MM.1S (cell line): ENCODE results near the gene ADRB2.

ENCODE experiments used
- DNase-seq: peaks from one replicate; pipeline ENCODE4 v3.0.0-alpha.2; 2015
- H2AFZ ChIP-seq: fragments of 300-600 bp; sonication (generic); 2 replicates; pipeline ENCODE4 v1.6.0; 2016; ENCODE audit warnings: antibody characterized with exemption, low read length
- H3F3A ChIP-seq: fragments of 300-600 bp; sonication (generic); 2 replicates; pipeline ENCODE4 v1.6.1; 2016; ENCODE audit warnings: mild to moderate bottlenecking, antibody characterized with exemption, low read length, moderate library complexity, mixed read lengths; ENCODE audit not compliant: insufficient read depth
- H3K27ac ChIP-seq: fragments of 300-600 bp; sonication (generic); 2 replicates; pipeline ENCODE4 v1.5.1; 2016; ENCODE audit warnings: mild to moderate bottlenecking, low read length
- H3K27me3 ChIP-seq: fragments of 300-600 bp; sonication (generic); replicated peaks from 2 replicates; pipeline ENCODE4 v1.6.0; 2016; ENCODE audit warnings: low read length; ENCODE audit not compliant: insufficient read depth
- H3K36me3 ChIP-seq: fragments of 300-600 bp; sonication (generic); replicated peaks from 2 replicates; pipeline ENCODE4 v1.6.1; 2016; ENCODE audit warnings: mild to moderate bottlenecking, low read length, mixed read lengths; ENCODE audit not compliant: insufficient read depth
- H3K4me1 ChIP-seq: fragments of 300-600 bp; sonication (generic); 2 replicates; pipeline ENCODE4 v1.6.1; 2016; ENCODE audit warnings: low read length, mixed read lengths
- H3K4me2 ChIP-seq: fragments of 300-600 bp; sonication (generic); 2 replicates; pipeline ENCODE4 v1.6.0; 2016; ENCODE audit warnings: low read depth, low read length
- H3K4me3 ChIP-seq: fragments of 300-600 bp; sonication (generic); 2 replicates; pipeline ENCODE4 v1.5.1; 2016; ENCODE audit warnings: low read length, mixed read lengths
- H3K79me2 ChIP-seq: fragments of 300-600 bp; sonication (generic); 2 replicates; pipeline ENCODE4 v1.6.1; 2016; ENCODE audit warnings: mixed run types, low read length, mixed read lengths
- H3K9ac ChIP-seq: fragments of 300-600 bp; sonication (generic); 2 replicates; pipeline ENCODE4 v1.6.1; 2016; ENCODE audit warnings: low read length, mixed read lengths
- H3K9me2 ChIP-seq: fragments of 300-600 bp; sonication (generic); replicated peaks from 2 replicates; pipeline ENCODE4 v1.6.1; 2016; ENCODE audit warnings: mild to moderate bottlenecking, low read length, mixed read lengths; ENCODE audit not compliant: insufficient read depth
- H3K9me3 ChIP-seq: fragments of 300-600 bp; sonication (generic); replicated peaks from 2 replicates; pipeline ENCODE4 v1.6.1; 2016; ENCODE audit warnings: mild to moderate bottlenecking, low read length, mixed read lengths; ENCODE audit not compliant: insufficient read depth
- H4K20me1 ChIP-seq: fragments of 300-600 bp; sonication (generic); 2 replicates; pipeline ENCODE4 v1.6.1; 2016; ENCODE audit warnings: mild to moderate bottlenecking, low read length, moderate library complexity, mixed read lengths; ENCODE audit not compliant: insufficient read depth
- CTCF ChIP-seq: fragments of 300-600 bp; sonication (generic); IDR thresholded peaks from 2 replicates; pipeline ENCODE4 v1.5.1; 2016; ENCODE audit warnings: antibody characterized with exemption, low read length, mixed read lengths
- EZH2 ChIP-seq: fragments of 300-600 bp; sonication (generic); optimal IDR thresholded peaks from 2 replicates; pipeline ENCODE3; 2017; ENCODE audit warnings: low read depth, mild to moderate bottlenecking, antibody characterized with exemption, low read length, mixed read lengths
- EZH2phosphoT487 ChIP-seq: fragments of 300-600 bp; sonication (generic); IDR thresholded peaks from 2 replicates; pipeline ENCODE4 v1.6.1; 2018; ENCODE audit warnings: antibody characterized with exemption, low read length

ADRB2 gene

GRCh38 chr5:148853868-148854267 is 27.5 kb downstream of the ADRB2 start:
- Histone ChIP-seq H3K27me3 (no peaks in the 10 kb centered on the region), H3K36me3 (no peaks in the 10 kb centered on the region), H3K9me2 (no peaks in the 10 kb centered on the region), H3K9ac (peak overlapping the region; percentile 15; the same call in 1 of the 2 replicates), H3K9me3 (no peaks in the 10 kb centered on the region), H3K4me2 (peak overlapping the region; percentile 70), H4K20me1 (no peaks in the 10 kb centered on the region), H3K4me3 (peak overlapping the region; percentile 28; the same call in 1 of the 2 replicates), H3K4me1 (peaks cover 49% of the 10 kb centered on the region), H3F3A (peaks cover 13% of the 10 kb centered on the region), H3K79me2 (no peaks in the 10 kb centered on the region), H2AFZ (peak overlapping the region; percentile 42; the same call in 1 of the 2 replicates), H3K27ac (peak overlapping the region; percentile 65; the same call in 1 of the 2 replicates)
- DNase-seq, result peak; percentile 82
- no peak for TF ChIP-seq EZH2phosphoT487
- no peak for TF ChIP-seq CTCF
- TF ChIP-seq EZH2, result no peak

- H4K20me1 ChIP-seq, result no peaks in the 10 kb centered on the region
- H3K9me2 ChIP-seq, result no peaks in the 10 kb centered on the region
- H3K79me2 ChIP-seq, result no peaks in the 10 kb centered on the region
- no peak overlapping the region for H3K27ac ChIP-seq
- no peaks in the 10 kb centered on the region for H3K36me3 ChIP-seq
- TF ChIP-seq EZH2phosphoT487, result no peak
- TF ChIP-seq CTCF, result no peak
- no peak for TF ChIP-seq EZH2
- no peak overlapping the region for H2AFZ ChIP-seq
- no peak overlapping the region for H3K4me3 ChIP-seq
- H3K27me3 ChIP-seq, result no peaks in the 10 kb centered on the region
- peaks cover 13% of the 10 kb centered on the region for H3F3A ChIP-seq
- H3K4me1 ChIP-seq, result peaks cover 41% of the 10 kb centered on the region
- no peaks in the 10 kb centered on the region for H3K9me3 ChIP-seq
- H3K4me2 ChIP-seq, result no peak overlapping the region
- DNase-seq, result no peak
- H3K9ac ChIP-seq, result no peak overlapping the region
Measured at GRCh38 chr5:148855249-148856008, 29.0 kb downstream of the ADRB2 start.

- no peaks in the 10 kb centered on the region for H3K9me2 ChIP-seq
- H3K27ac ChIP-seq, result no peak overlapping the region
- no peak for DNase-seq
- H3K4me1 ChIP-seq, result peaks cover 39% of the 10 kb centered on the region
- peaks cover 13% of the 10 kb centered on the region for H3F3A ChIP-seq
- H3K9me3 ChIP-seq, result no peaks in the 10 kb centered on the region
- no peak overlapping the region for H3K4me2 ChIP-seq
- no peaks in the 10 kb centered on the region for H4K20me1 ChIP-seq
- no peaks in the 10 kb centered on the region for H3K79me2 ChIP-seq
- TF ChIP-seq EZH2, result no peak
- no peak for TF ChIP-seq EZH2phosphoT487
- TF ChIP-seq CTCF, result no peak
- H3K27me3 ChIP-seq, result no peaks in the 10 kb centered on the region
- H2AFZ ChIP-seq, result no peak overlapping the region
- H3K9ac ChIP-seq, result no peak overlapping the region
- H3K4me3 ChIP-seq, result no peak overlapping the region
- H3K36me3 ChIP-seq, result no peaks in the 10 kb centered on the region
Measured at GRCh38 chr5:148856009-148856367, 29.6 kb downstream of the ADRB2 start.
